HG02943 (cell line): ENCODE measurements around the gene SETD5.
"Not testable (repeated sequence)": the region's sequence is repeated elsewhere in the genome, so short reads cannot be mapped to it uniquely, and the experiment has no call there.

ENCODE experiments used
- ATAC-seq: cut with Tn5 transposase; IDR thresholded peaks from one replicate; pipeline ENCODE4 v1.9.1; 2021; ENCODE audit warnings: mild to moderate bottlenecking, low read depth, moderate library complexity; ENCODE audit not compliant: unreplicated experiment

SETD5 gene

GRCh38 chr3:9448643-9449042 is 51.2 kb downstream of the SETD5 start:
- no peak for ATAC-seq

- no peak for ATAC-seq
Observed at GRCh38 chr3:9450126-9450525, 52.7 kb downstream of the SETD5 start.

- no peak for ATAC-seq
Observed at GRCh38 chr3:9450991-9451390, 53.6 kb downstream of the SETD5 start.

- no peak for ATAC-seq
Observed at GRCh38 chr3:9452417-9452816, 55.0 kb downstream of the SETD5 start.

GRCh38 chr3:9455596-9456131 is 58.2 kb downstream of the SETD5 start:
- ATAC-seq, result no peak

- no peak for ATAC-seq
Observed at GRCh38 chr3:9467451-9467850, 70.0 kb downstream of the SETD5 start.

- ATAC-seq, result no peak
Observed at GRCh38 chr3:9468460-9468859, 71.0 kb downstream of the SETD5 start.

- no peak for ATAC-seq
Observed at GRCh38 chr3:9469986-9470385, 72.6 kb downstream of the SETD5 start.

- ATAC-seq, result no peak
Observed at GRCh38 chr3:9473496-9474065, 76.2 kb downstream of the SETD5 start.

GRCh38 chr3:9474482-9474881 is 77.1 kb downstream of the SETD5 start:
- no peak for ATAC-seq

- ATAC-seq, result no peak
Observed at GRCh38 chr3:9476935-9477334, 79.5 kb downstream of the SETD5 start.

- ATAC-seq, result no peak
Observed at GRCh38 chr3:9480265-9480664, 82.8 kb downstream of the SETD5 start.

- ATAC-seq, result no peak
Observed at GRCh38 chr3:9485248-9485647, 87.8 kb downstream of the SETD5 start.

- ATAC-seq, result no peak
Observed at GRCh38 chr3:9491506-9491905, 94.1 kb downstream of the SETD5 start.

- ATAC-seq, result not testable (repeated sequence)
Observed at GRCh38 chr3:9494036-9494435, 96.6 kb downstream of the SETD5 start.

GRCh38 chr3:9496893-9497292 is 99.5 kb downstream of the SETD5 start:
- no peak for ATAC-seq

- no peak for ATAC-seq
Observed at GRCh38 chr3:9497821-9498565, 100.6 kb downstream of the SETD5 start.

- ATAC-seq, result no peak
Observed at GRCh38 chr3:9498781-9499180, 101.4 kb downstream of the SETD5 start.

GRCh38 chr3:9499455-9500107 is 102.2 kb downstream of the SETD5 start:
- no peak for ATAC-seq

GRCh38 chr3:9500108-9501050 is 103.0 kb downstream of the SETD5 start:
- ATAC-seq, result no peak

- ATAC-seq, result no peak
Observed at GRCh38 chr3:9501226-9501625, 103.8 kb downstream of the SETD5 start.
